ENCODE results near the gene VPS13D.

- TF ChIP-seq CTCF (IDR thresholded peaks at IDR 0.05) (peak; percentile 29 to 76 (median 54)), POLR2A (IDR thresholded peaks at IDR 0.05) (no peak)
These were observed 46.4 kb downstream of the VPS13D start for GRCh38 chr1:12276225-12276624.

All from esophagus squamous epithelium (tissue), 4 donors.